ENCODE data around the gene CYP24A1.

CYP24A1 gene

DNA sequence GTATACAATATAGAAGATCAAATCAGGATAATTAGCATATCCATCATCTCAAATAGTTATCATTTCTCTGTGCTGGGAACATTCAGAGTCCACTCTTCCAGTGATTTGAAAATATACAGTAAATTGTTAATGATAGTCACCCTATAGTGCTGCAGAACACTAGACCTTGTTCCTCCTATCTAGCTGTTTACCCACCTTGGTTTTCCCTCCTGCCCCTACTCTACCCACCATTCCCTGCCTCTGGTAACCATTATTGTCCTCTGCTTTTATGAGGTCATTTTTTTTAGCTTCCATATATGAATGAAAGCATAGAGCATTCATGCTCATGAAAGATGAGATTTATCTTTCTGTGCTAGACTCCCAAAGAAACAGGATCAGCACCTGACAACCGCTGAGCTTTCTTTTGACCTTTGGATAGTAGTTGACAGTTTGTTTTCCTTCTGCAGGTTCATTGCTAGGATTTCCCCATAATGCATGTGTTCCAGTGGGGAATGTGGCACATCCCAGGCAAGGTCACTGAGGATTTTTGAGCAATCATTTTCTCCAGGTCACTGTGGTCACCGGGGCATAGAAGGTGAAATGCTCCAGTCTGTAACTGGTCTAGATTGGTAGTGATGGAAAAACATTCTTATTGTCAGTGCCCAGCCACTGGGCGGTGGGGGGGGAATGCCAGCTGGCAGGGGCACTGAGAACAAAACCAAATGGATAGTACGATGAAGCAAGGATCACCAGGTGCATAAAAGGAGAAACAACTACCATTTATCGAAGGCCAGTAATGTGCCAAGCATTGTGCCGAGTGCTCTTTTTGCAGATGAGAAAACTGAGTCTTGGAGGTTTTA lies 69.8 kb downstream of the CYP24A1 start:
- no peaks in the 10 kb centered on the region for H3F3A ChIP-seq (ENCODE audit: control insufficient read depth, insufficient read depth)
- H3K4me3 ChIP-seq (ENCODE audit: low read length): no peak overlapping the region
- no peaks in the 10 kb centered on the region for H3K9me3 ChIP-seq (ENCODE audit: control insufficient read depth, insufficient read depth, low read length)
- no peaks in the 10 kb centered on the region for H3K36me3 ChIP-seq (ENCODE audit: control insufficient read depth, low read length)
- H4K20me1 ChIP-seq (ENCODE audit: control insufficient read depth, insufficient read depth, low read depth, low read length): no peaks in the 10 kb centered on the region
- H3K4me1 ChIP-seq (ENCODE audit: control insufficient read depth, low read length): no peaks in the 10 kb centered on the region
- H3K4me2 ChIP-seq (ENCODE audit: low read length): no peak overlapping the region
- no peaks in the 10 kb centered on the region for H3K79me2 ChIP-seq (ENCODE audit: control insufficient read depth, low read length)
- H3K9me2 ChIP-seq (replicated peaks; ENCODE audit: control insufficient read depth, low read length): no peaks in the 10 kb centered on the region
- no peak overlapping the region for H3K27ac ChIP-seq (ENCODE audit: low read depth, low read length)
- peaks cover 17% of the 10 kb centered on the region for H3K27me3 ChIP-seq (ENCODE audit: control insufficient read depth, low read length)
- TF ChIP-seq, protein P1, sequence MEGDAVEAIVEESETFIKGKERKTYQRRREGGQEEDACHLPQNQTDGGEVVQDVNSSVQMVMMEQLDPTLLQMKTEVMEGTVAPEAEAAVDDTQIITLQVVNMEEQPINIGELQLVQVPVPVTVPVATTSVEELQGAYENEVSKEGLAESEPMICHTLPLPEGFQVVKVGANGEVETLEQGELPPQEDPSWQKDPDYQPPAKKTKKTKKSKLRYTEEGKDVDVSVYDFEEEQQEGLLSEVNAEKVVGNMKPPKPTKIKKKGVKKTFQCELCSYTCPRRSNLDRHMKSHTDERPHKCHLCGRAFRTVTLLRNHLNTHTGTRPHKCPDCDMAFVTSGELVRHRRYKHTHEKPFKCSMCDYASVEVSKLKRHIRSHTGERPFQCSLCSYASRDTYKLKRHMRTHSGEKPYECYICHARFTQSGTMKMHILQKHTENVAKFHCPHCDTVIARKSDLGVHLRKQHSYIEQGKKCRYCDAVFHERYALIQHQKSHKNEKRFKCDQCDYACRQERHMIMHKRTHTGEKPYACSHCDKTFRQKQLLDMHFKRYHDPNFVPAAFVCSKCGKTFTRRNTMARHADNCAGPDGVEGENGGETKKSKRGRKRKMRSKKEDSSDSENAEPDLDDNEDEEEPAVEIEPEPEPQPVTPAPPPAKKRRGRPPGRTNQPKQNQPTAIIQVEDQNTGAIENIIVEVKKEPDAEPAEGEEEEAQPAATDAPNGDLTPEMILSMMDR (IDR thresholded peaks at IDR 0.05; ENCODE audit: low read depth, low read length, poor library complexity, severe bottlenecking): no peak
- no peak for TF ChIP-seq EZH2phosphoT487 (IDR thresholded peaks at IDR 0.05; ENCODE audit: borderline replicate concordance, low read length)
